HCT116 (cell line): ENCODE data around the gene CYRIA. TPM values are rescaled to one million over a fixed set of nuclear protein-coding genes. Genes with fewer than 3 reads are reported as not detected.

ENCODE experiments used
- ATAC-seq: fragments of 200-7000 bp; cut with Tn5 transposase; 2 replicates; pipeline ENCODE4 v1.9.1; 2020; ENCODE audit warnings: mild to moderate bottlenecking, moderate library complexity
- BruUV-seq: library from RNA; stranded (reverse); fragments of 400-500 nt; replicated peaks from 2 replicates; lab custom pipeline; 2021; lab: Mats Ljungman, UMichigan
- CTCF ChIA-PET: fragments of 300-600 bp; sonication (Branson Sonifier 250); formaldehyde crosslinking; loops from one replicate; lab custom pipeline; 2021; ENCODE audit warnings: antibody characterized with exemption; lab: Charles Lee
- POLR2A ChIA-PET: fragments of 300-600, 350-600 bp; sonication (Branson Sonifier 250); formaldehyde crosslinking; loops from one replicate; lab custom pipeline; 2021; ENCODE audit warnings: antibody characterized with exemption; lab: Charles Lee
- RAD21 ChIA-PET, 2 experiments: fragments of 300-600 bp; sonication (Branson Sonifier 250); formaldehyde crosslinking; loops; one replicate each; lab custom pipeline; 2023; ENCODE audit warnings: low total read pairs in 2 of 2; ENCODE audit not compliant: uncharacterized antibody in 2 of 2, unreplicated experiment in 2 of 2, low non-redundant PET in 1 of 2; lab: Charles Lee
- DNase-seq: peaks from one replicate; pipeline ENCODE4 v3.0.0-alpha.2; 2010; ENCODE audit warnings: low read depth, low spot score
- H2AFZ ChIP-seq: fragments of 200-600 bp; shearing (Covaris generic), sonication (generic); 2 replicates; pipeline ENCODE4 v1.6.1; 2017; ENCODE audit warnings: low read depth, mixed run types, mixed read lengths, antibody characterized with exemption, low read length; ENCODE audit not compliant: poor library complexity, severe bottlenecking
- H3K27ac ChIP-seq: 2 replicates; pipeline ENCODE4 v1.5.1; 2012; ENCODE audit warnings: low read depth, low read length
- H3K27me3 ChIP-seq: fragments of 200-600 bp; sonication (generic); 2 replicates; pipeline ENCODE4 v1.6.1; 2016; ENCODE audit warnings: mixed run types, low read length, mixed read lengths; ENCODE audit not compliant: insufficient read depth
- H3K36me3 ChIP-seq, 2 experiments: fragments of 200-500 bp in 1 of 2; fragments of 200-600 bp in 1 of 2; sonication (Bioruptor generic) in 1 of 2; sonication (generic) in 1 of 2; 2 replicates each; pipeline versions ENCODE4 v1.5.1 to v1.6.1; 2014 to 2016; ENCODE audit warnings: low read length in 2 of 2, inconsistent platforms in 1 of 2, mixed read lengths in 1 of 2, mixed run types in 1 of 2; ENCODE audit not compliant: insufficient read depth in 2 of 2, control insufficient read depth in 1 of 2
- H3K4me1 ChIP-seq, 2 experiments: fragments of 200-600 bp in 1 of 2; sonication (generic) in 1 of 2; 2 replicates each; pipeline versions ENCODE4 v1.5.1 to v1.6.1; 2012 to 2017; ENCODE audit warnings: low read length in 2 of 2, inconsistent platforms in 1 of 2, mild to moderate bottlenecking in 1 of 2, mixed read lengths in 1 of 2, mixed run types in 1 of 2, moderate library complexity in 1 of 2; ENCODE audit not compliant: insufficient read depth in 2 of 2, control insufficient read depth in 1 of 2
- H3K4me2 ChIP-seq: fragments of 200-600 bp; sonication (generic); 2 replicates; pipeline ENCODE4 v1.6.1; 2017; ENCODE audit warnings: mixed run types, low read length, mixed read lengths
- H3K4me3 ChIP-seq, 2 experiments: fragments of 200-600 bp in 1 of 2; sonication (generic) in 1 of 2; replicated peaks in 1 of 2; 2 replicates each; pipeline ENCODE4 v1.5.1; 2011 to 2016; ENCODE audit warnings: low read length in 2 of 2, control low read depth in 1 of 2, low read depth in 1 of 2, mild to moderate bottlenecking in 1 of 2, mixed read lengths in 1 of 2, mixed run types in 1 of 2
- H3K79me2 ChIP-seq: fragments of 200-600 bp; sonication (generic); 2 replicates; pipeline ENCODE4 v1.6.1; 2017; ENCODE audit warnings: mild to moderate bottlenecking, mixed run types, low read length, moderate library complexity, mixed read lengths; ENCODE audit not compliant: insufficient read depth
- H3K9ac ChIP-seq: fragments of 200-600 bp; sonication (generic); 2 replicates; pipeline ENCODE4 v1.6.1; 2016; ENCODE audit warnings: low read length, mixed read lengths
- H3K9me2 ChIP-seq: fragments of 200-600 bp; sonication (generic), shearing (Covaris generic); 2 replicates; pipeline ENCODE4 v1.6.1; 2017; ENCODE audit warnings: mixed run types, mild to moderate bottlenecking, moderate library complexity; ENCODE audit not compliant: insufficient read depth
- H3K9me3 ChIP-seq, 2 experiments: fragments of 200-500 bp in 1 of 2; fragments of 200-600 bp in 1 of 2; sonication (Bioruptor generic) in 1 of 2; sonication (generic) in 1 of 2; 2 replicates each; pipeline ENCODE4 v1.6.1; 2014 to 2017; ENCODE audit warnings: low read length in 2 of 2, mixed read lengths in 2 of 2, inconsistent platforms in 1 of 2, low read depth in 1 of 2, mild to moderate bottlenecking in 1 of 2, mixed run types in 1 of 2, moderate library complexity in 1 of 2; ENCODE audit not compliant: control insufficient read depth in 1 of 2, insufficient read depth in 1 of 2
- H4K20me1 ChIP-seq: fragments of 200-600 bp; sonication (generic), shearing (Covaris generic); 2 replicates; pipeline ENCODE4 v1.6.1; 2017; ENCODE audit warnings: mixed run types, mild to moderate bottlenecking, moderate library complexity; ENCODE audit not compliant: insufficient read depth
- ATF3 ChIP-seq: IDR thresholded peaks from 2 replicates; pipeline ENCODE4 v1.6.1; 2012
- CBX3 ChIP-seq: IDR thresholded peaks from 2 replicates; pipeline ENCODE4 v1.6.1; 2012; ENCODE audit warnings: low read depth
- CEBPB ChIP-seq: IDR thresholded peaks from 2 replicates; pipeline ENCODE4 v1.6.1; 2012; ENCODE audit warnings: low read depth
- CTCF ChIP-seq, 3 experiments: fragments of 200-600 bp in 1 of 3; sonication (generic) in 1 of 3; IDR thresholded peaks in 2 of 3; conservative IDR thresholded peaks in 1 of 3; 2 replicates each; pipeline ENCODE4 v1.5.1; 2012 to 2017; ENCODE audit warnings: low read depth in 2 of 3, low read length in 2 of 3, antibody characterized with exemption in 1 of 3, borderline replicate concordance in 1 of 3, control low read depth in 1 of 3, mild to moderate bottlenecking in 1 of 3, mixed read lengths in 1 of 3, mixed run types in 1 of 3, moderate library complexity in 1 of 3; ENCODE audit not compliant: insufficient read depth in 1 of 3
- EGR1 ChIP-seq: IDR thresholded peaks from 2 replicates; pipeline ENCODE4 v1.6.1; 2012; ENCODE audit warnings: low read depth
- ELF1 ChIP-seq: IDR thresholded peaks from 2 replicates; pipeline ENCODE4 v1.6.1; 2012; ENCODE audit warnings: low read depth, borderline replicate concordance
- EZH2 ChIP-seq: fragments of 200-600 bp; sonication (generic); IDR thresholded peaks from 2 replicates; pipeline ENCODE4 v1.6.1; 2017; ENCODE audit warnings: antibody characterized with exemption, mixed run types
- EZH2phosphoT487 ChIP-seq: fragments of 200-600 bp; IDR thresholded peaks from 2 replicates; pipeline ENCODE4 v1.6.1; 2018; ENCODE audit warnings: antibody characterized with exemption, borderline replicate concordance
- FOSL1 ChIP-seq: IDR thresholded peaks from 2 replicates; pipeline ENCODE4 v1.6.1; 2012; ENCODE audit warnings: low read depth
- JUND ChIP-seq: IDR thresholded peaks from 2 replicates; pipeline ENCODE4 v1.6.1; 2012
- MAX ChIP-seq: IDR thresholded peaks from 2 replicates; pipeline ENCODE4 v1.6.1; 2012
- POLR2A ChIP-seq: IDR thresholded peaks from 2 replicates; pipeline ENCODE4 v1.7.0; 2011; ENCODE audit warnings: borderline replicate concordance; ENCODE audit not compliant: insufficient read depth, insufficient read length; ENCODE audit errors: extremely low read depth
- POLR2AphosphoS5 ChIP-seq: IDR thresholded peaks from 2 replicates; pipeline ENCODE4 v1.6.1; 2011; ENCODE audit warnings: mild to moderate bottlenecking, low read depth, low read length, moderate library complexity
- RAD21 ChIP-seq: IDR thresholded peaks from 2 replicates; pipeline ENCODE4 v1.6.1; 2012; ENCODE audit warnings: low read depth, mild to moderate bottlenecking
- REST ChIP-seq: IDR thresholded peaks from 2 replicates; pipeline ENCODE4 v1.6.1; 2012; ENCODE audit warnings: low read depth
- SIN3A ChIP-seq: IDR thresholded peaks from 2 replicates; pipeline ENCODE4 v1.6.1; 2012; ENCODE audit warnings: low read depth
- SP1 ChIP-seq: IDR thresholded peaks from 2 replicates; pipeline ENCODE4 v1.6.1; 2012; ENCODE audit warnings: low read depth
- TCF7L2 ChIP-seq: IDR thresholded peaks from 2 replicates; pipeline ENCODE4 v1.7.0; 2011; ENCODE audit warnings: borderline replicate concordance, inconsistent platforms; ENCODE audit not compliant: insufficient read depth, insufficient read length; ENCODE audit errors: extremely low read depth
- YY1 ChIP-seq: IDR thresholded peaks from 2 replicates; pipeline ENCODE4 v1.6.1; 2011; ENCODE audit warnings: low read length, low read depth, moderate library complexity, mild to moderate bottlenecking; ENCODE audit not compliant: insufficient replicate concordance; ENCODE audit errors: extremely low read depth
- ZFX ChIP-seq: fragments of 450-650 bp; IDR thresholded peaks from 2 replicates; pipeline ENCODE4 v1.6.1; 2017
- intact Hi-C: fragments of 100-400 bp; cut with micrococcal nuclease; formaldehyde crosslinking; loops from 2 replicates; pipeline ENCODE4 v1.10.0; 2022
- total RNA-seq: library from RNA; stranded (reverse); gene quantifications from one replicate; pipeline ENCODE4 v1.2.1, GENCODE V29; 2021; ENCODE audit not compliant: unreplicated experiment

CYRIA gene
- total RNA-seq, 1 experiment from 2014 or later, result 0.44 TPM

- H3K9me3 ChIP-seq, result no peaks in the 10 kb centered on the region
- ChIA-PET RAD21 (no interaction called here), CTCF (no interaction called here), POLR2A (no interaction called here)
- no peak overlapping the region for H3K4me3 ChIP-seq
- H3K4me1 ChIP-seq, result no peaks in the 10 kb centered on the region
- H3K27ac ChIP-seq, result no peak overlapping the region
- DNase-seq (no peak), ATAC-seq (no peak)
- no peak for TF ChIP-seq SIN3A
- no peak for TF ChIP-seq CEBPB
- TF ChIP-seq EZH2, result no peak
- no peak for TF ChIP-seq ELF1
- TF ChIP-seq RAD21, result no peak
- no peak for TF ChIP-seq POLR2A
- TF ChIP-seq ATF3, result no peak
- no peak for TF ChIP-seq TCF7L2
- no peak for TF ChIP-seq EGR1
- TF ChIP-seq JUND, result no peak
- TF ChIP-seq EZH2phosphoT487, result no peak
- TF ChIP-seq FOSL1, result no peak
- TF ChIP-seq POLR2AphosphoS5, result no peak
- no peak for TF ChIP-seq CBX3
- TF ChIP-seq SP1, result no peak
- TF ChIP-seq REST, result no peak
- no peak for TF ChIP-seq ZFX
- TF ChIP-seq YY1, result no peak
- TF ChIP-seq MAX, result no peak
- no peak for TF ChIP-seq CTCF (IDR thresholded peaks at IDR 0.05 in 2 of 3, conservative IDR thresholded peaks at IDR 0.05 in 1 of 3; ENCODE audit: borderline replicate concordance in 1 of 3, insufficient read depth in 1 of 3, low read depth in 2 of 3, low read length in 2 of 3)
- no peaks in the 10 kb centered on the region for H4K20me1 ChIP-seq
- H3K79me2 ChIP-seq, result no peaks in the 10 kb centered on the region
- no peak overlapping the region for H3K9ac ChIP-seq
- no peak overlapping the region for H2AFZ ChIP-seq
- no TSS peak for BruUV-seq
- no peak overlapping the region for H3K4me2 ChIP-seq
- peaks cover 44% of the 10 kb centered on the region for H3K27me3 ChIP-seq
- intact Hi-C loops, result no loop called here
- H3K9me2 ChIP-seq, result no peaks in the 10 kb centered on the region
- H3K36me3 ChIP-seq, result no peaks in the 10 kb centered on the region
These were observed 40.4 kb downstream of the CYRIA start for GRCh38 chr2:16625201-16625729.
